Activated gamma-delta T cell treated with Interleukin-2 at 50 U/mL for 16 hours (primary cell): Measurements from ENCODE around the gene ATAD3B.
"Not testable (repeated sequence)": the region's sequence is repeated elsewhere in the genome, so short reads cannot be mapped to it uniquely, and the experiment has no call there.

Source experiments
- DNase-seq: peaks from one replicate; pipeline ENCODE4 v3.0.0-alpha.2; 2020

Gene ATAD3B

DNA sequence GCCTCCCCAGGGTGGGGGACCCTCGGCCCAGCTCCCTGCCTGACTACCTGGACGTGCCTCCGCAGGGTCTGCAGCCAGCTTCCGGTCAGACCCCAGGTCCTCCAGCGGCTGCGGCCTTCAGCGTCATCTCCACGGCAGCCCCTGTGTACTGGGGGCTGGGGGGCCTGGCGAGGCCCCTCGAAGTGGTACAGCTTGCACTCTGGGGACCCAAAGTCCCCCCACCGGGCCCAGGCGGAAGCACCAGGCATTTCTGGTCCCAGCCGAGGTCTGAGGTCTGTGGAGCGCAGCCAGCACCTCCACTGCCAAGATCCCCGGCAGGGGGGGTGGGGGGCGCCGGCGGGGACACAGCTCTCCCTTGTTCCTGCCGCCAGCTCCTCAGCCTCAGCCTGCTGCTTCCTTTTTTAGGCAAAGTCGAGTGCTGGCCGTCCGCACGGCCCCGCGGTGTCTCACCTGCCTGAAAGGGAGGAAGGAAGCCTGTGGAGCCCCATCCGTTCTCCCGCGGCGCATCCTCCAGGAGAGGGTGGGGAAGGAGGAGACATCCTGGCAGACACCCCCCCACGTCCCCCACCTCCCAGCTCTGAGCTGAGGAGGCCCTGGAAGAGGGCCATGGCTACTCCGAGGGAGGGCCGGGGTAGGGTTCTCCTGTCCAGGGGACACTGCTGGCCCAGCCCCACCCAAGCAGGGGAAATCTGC lies 37.3 kb upstream of the ATAD3B start:
- no peak for DNase-seq

DNA sequence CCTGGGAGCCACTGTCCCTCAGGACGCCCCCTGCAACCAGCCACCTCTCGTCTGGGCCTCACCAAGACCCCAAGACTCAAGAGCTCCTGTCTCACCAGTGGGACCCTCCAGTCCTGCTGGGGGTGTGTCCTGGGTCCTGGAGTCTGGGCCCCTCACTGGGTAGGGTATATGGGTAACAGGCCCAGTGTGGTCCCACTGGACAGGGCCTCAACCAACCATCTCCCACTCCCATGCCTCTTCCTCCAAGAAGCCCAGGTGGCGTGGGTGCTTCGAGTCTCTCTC lies 36.8 kb upstream of the ATAD3B start:
- DNase-seq, result no peak

DNA sequence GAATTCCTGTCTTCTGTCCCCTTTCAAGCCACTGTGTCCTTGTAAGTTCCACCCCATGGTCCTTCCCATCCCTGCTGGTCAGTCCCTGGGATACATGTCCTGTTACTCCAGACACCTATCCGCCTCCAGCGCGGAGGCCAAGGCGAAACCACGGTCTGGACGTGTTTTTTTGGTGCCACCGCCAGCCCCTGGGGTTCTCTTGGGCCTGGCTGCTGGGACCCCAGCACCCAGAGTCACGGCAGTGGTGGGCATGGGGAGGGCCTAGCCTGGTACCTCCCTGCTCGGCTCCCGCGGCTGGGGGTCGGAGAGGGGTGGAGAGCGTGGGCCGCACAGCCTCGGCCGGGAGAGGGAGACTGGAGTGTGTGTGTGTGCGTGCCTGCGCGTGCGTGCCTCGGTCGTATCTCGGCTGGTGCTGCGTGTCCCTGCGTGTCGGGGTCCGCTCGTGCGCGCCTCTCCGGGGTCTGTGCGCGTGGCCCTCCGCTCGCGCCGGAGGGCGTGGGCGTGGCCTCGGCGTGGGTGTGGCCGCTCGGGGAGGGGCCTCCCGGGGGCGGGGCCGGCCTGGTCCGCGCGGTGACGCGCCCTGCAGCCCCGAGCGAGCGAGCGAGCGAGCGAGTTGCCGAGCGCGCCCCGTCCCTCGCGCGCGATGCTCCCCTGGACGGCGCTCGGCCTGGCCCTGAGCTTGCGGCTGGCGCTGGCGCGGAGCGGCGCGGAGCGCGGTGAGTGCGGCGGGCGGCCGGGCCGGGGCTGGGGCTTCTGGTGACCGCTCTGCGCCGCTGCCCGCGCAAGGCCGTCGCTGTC lies 36.3 kb upstream of the ATAD3B start, which contains the start of gene VWA1:
VWA1 (plus strand) TSS at position 585 of the 798 bp plus-strand sequence; CDS start at position 644, 59 bp downstream.
- peak; percentile 48 for DNase-seq

DNA sequence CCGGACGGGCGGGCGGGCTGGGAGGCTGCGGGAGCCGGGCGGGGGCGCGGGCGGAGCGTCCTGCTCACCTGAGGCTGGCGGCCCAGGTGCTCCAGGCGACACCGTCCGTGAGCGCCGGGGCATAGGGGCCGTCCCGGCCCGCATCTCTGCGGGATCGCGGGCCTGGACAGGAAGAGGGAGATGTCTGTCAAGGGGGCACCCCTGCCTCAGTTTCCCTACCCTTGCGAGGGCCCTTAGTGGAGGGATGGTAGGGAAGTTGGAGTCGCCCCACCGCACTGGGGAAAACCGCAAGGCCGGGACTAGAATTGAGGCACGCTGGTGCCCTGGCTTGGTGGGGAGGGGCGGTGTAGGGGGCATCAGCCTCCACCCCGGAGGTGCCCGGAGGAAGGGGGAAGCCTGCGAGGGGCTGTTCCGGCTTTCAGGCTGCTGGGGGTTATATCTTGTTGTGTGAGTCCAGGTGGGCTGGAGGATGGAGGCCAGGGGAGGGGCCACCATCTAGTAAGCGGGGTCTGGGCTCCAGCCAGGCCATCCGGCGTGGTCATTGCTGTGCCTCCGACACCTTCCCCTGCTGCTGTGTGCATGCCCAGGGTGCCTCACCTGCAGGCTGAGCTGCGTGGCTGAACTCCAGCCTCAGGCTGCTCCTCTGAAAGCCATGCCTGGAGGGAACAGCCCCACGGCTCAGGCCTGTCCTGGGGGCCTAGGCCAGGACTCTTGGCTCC lies 35.5 kb upstream of the ATAD3B start:
- no peak for DNase-seq

DNA sequence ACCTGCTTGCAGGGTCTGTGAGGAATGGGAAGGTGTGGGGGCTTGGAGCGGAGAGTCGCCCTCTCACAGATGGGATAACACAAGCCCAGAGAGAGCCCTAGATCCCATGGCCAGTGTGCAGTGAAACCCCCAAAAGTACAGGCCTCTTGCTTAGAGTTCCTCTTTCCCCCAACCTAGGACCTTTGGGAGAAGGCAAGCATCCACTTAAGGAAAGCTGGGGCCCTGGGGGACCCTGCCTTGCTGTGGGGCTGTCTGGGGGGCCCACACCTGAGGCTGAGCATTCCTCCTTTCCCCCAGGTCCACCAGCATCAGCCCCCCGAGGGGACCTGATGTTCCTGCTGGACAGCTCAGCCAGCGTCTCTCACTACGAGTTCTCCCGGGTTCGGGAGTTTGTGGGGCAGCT lies 34.9 kb upstream of the ATAD3B start:
- no peak for DNase-seq

DNA sequence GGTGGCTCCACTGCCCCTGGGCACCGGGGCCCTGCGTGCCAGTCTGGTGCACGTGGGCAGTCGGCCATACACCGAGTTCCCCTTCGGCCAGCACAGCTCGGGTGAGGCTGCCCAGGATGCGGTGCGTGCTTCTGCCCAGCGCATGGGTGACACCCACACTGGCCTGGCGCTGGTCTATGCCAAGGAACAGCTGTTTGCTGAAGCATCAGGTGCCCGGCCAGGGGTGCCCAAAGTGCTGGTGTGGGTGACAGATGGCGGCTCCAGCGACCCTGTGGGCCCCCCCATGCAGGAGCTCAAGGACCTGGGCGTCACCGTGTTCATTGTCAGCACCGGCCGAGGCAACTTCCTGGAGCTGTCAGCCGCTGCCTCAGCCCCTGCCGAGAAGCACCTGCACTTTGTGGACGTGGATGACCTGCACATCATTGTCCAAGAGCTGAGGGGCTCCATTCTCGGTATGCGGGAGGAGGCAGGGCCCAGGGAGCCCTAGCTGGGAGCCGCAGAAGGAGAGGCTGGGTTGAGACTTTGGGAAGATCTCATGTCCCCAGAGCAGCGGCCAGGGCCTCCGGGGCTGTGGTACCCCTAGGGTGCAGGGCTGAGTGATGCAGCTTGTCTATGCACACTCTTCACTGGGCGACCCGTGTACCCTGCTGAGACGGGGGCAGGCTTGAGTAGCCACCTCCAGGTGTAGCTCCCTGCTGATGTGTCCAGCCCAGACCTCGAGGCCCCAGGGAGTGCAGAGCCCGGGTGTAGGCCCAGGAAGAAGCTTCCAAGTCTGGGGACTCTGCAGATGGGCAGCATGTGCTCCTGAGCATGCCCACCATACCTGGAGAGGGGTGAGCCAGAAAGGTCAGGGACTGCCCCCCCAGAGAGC lies 34.3 kb upstream of the ATAD3B start:
- no peak for DNase-seq

DNA sequence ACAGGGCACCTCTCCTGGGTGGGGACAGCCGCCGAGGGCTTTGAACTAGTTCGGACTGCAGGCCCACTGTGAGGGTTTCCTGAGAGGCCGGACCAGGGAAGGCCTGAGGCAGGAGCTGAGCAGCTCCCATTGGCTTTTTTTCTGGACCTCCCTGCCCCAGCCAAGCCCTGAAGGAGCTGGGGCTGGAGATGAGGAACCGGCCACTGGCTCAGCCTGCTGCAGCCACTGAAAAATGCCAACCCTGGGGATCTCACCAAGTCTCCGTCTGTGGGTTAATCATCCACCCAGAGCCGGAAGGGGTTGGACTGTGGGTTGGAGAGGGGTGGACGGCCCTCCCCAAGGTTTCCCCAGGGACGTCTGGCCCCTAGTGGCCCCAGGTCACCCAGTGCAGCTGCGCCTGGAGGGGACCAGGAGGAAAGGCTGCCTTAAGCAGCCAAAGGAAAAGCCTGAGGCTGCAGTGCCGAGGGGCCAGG lies 33.6 kb upstream of the ATAD3B start:
- DNase-seq, result no peak

DNA sequence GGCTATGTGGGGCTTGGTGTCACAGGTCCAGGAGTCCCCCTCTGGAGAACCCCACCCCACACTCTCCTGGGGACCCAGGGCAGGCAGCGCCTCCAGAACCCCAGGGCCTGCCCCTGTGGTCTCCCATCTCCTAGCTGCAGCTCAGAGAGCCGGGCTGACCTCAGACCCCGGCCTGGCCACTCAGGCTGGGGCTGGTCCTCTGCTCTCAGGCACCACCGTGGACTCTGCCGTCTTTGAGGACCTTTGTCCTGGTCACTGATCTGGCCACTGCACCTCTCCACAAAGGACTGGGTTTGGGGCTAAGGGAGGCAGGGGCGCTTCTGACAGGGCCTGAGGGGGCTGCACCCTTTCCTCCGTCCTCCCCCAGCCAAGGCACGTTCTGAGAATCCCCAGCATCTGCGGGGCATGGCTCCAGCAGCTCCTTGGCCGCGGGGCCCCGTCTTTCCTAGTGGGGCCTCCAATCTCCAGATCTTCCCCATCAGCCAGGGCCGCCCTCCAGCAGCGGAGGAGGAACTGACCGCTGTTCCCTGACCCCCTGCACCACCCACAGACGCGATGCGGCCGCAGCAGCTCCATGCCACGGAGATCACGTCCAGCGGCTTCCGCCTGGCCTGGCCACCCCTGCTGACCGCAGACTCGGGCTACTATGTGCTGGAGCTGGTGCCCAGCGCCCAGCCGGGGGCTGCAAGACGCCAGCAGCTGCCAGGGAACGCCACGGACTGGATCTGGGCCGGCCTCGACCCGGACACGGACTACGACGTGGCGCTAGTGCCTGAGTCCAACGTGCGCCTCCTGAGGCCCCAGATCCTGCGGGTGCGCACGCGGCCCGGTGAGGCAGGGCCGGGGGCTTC lies 32.8 kb upstream of the ATAD3B start:
- DNase-seq, result no peak

DNA sequence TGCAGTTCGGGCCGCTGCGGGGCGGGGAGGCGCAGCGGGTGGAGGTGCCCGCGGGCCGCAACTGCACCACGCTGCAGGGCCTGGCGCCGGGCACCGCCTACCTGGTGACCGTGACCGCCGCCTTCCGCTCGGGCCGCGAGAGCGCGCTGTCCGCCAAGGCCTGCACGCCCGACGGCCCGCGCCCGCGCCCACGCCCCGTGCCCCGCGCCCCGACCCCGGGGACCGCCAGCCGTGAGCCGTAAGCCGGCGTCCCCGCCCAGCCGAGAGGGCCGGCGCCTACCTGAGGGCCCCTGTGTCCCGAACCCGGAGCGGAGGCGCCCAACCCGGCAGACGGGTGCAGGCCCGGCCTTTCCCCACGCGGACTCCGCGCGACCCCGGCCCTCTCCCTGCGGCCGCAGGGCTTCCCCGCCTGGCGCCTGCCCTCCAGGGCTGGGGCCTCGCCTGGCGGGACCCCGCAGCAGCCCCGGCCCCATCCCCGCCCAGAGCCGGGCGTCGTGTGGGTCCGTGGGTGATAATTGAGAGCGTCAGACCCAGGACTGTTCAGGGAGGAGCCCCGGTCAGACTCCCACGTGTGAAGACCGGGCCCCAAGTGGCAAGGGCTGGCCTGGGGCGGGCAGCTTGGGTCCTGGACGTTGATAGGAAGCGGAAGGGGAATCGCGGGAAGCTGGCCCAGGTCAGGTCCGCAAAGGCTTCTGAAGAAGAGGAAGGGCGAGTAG lies 31.9 kb upstream of the ATAD3B start:
- DNase-seq, result no peak

DNA sequence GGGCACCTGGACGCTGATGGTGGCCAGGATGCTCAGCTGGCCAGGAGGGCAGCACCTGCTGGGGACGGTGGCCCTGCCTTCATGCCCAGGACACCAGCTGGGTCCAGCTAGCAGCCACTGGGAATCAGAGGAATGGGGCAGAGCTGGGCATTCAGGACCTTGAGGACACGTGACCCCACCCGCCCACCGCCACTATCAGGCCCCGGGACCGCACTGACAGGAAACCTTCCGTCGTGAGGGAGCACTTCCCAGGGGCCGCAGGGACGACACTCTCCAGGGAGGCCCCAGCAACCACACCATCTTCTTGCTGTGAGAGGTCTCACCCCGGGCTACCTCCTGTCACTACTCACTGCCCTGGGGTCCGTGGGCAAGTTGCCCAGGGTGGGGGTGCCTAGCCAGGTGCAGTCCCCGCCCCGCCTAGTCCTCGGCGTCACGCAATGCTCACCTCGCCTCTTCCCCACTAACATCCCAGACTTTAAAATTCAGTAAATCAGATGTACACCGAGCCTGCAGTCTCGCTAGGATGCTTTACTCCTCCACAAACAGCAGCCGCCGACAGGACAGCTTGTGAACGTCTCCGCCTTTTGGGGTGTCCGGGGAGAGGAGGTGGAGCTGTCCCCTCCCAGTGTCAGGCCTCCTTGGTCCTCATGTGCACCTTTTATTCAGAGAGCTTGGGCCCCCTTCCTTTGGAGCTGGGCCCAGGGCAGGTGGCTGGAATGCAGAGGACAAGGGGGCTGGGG lies 31.1 kb upstream of the ATAD3B start:
- no peak for DNase-seq

DNA sequence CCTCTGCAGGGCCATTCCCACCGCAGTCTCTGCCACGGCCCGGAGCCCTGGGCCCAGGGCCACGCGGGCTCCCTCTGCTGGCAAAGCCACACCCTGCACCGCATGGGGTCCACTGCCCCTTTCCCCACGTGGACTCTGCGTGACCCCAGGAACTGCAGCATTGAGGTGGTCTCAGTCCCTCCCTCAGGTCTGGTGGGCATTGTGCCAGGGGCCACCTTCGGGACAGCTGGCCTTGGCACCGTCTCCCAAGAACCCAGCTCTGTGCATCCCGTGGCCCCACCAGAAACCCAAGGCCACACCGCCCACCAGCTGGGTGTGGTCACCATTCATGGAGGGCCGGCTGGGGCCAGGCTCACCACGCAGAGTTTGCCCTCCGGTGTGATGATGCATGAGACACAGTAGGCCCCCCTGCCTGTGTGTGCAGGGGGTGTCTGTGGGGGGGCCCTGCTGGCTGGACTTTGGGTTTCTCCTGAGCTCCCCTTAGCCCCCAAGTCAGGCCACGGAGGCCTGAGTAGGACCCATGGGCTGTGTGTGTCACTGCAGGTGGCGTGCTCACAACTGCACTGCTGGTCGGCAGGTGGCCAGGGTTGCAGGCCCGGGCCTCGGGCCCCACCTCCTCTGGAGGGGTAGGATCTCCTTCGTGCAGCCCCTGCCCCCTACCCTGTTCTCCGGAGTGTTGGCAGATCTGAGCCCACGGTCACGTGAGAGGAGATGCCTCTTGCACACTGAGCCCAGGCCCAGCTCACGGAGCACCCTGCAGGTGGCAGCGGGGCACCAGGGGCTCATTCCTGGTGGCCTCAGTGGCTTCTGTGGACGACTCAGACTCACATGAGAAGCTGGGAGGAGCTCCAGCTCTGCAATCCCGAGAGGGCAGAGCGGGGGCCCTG lies 30.3 kb upstream of the ATAD3B start:
- peak; percentile 52 for DNase-seq

DNA sequence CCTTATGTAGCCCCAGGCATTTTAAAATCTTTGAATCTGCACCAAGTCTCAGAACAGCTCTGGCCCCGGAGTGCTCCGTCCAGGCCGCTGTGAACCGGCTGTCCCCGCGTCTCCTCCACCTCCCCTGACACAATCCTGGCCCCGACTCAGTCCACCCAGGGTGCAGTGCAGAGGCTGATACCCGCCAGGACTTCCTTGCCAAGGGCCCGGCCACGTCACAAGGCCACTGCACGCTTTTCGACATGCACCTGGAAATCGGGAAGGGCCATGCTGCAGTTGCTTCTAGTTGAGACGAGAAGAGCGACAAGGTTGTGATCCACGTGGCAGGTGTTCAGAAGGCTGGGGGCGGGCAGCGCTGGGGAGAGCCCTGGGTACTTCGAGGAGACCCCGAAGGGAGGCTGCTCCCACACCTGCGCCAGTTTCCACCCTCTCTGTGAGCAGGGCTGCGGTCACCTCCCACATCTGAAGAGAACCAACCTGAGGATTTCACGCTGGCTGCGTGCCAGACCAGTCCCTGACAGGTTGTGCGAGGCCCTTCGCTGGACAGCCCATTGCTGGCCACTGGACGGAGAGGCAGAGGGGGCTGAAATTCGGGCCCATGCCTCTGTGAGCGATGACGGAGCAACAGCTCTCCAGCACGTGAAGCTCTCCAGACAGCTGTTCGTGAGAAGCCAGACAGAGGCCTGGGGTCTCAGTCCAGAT lies 29.3 kb upstream of the ATAD3B start:
- no peak for DNase-seq

DNA sequence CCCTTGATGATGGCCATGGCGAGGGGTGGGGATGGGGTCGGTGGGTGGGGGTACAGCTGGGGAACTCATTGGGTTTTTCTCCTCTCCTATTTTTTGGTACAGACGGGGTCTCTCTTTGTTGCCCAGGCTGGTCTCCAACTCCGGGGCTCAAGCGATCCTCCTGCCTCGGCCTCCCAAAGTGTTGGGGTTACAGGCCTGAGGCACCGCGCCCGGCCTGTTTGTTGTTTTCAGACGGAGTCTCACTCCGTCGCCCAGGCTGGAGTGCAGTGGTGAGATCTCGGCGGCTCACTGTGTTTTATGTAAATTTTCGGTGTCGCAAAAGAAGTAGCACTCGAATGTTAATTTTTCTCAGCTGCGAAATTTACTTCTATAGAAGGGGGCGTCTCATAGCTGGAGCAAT lies 24.9 kb upstream of the ATAD3B start:
- not testable (repeated sequence) for DNase-seq

DNA sequence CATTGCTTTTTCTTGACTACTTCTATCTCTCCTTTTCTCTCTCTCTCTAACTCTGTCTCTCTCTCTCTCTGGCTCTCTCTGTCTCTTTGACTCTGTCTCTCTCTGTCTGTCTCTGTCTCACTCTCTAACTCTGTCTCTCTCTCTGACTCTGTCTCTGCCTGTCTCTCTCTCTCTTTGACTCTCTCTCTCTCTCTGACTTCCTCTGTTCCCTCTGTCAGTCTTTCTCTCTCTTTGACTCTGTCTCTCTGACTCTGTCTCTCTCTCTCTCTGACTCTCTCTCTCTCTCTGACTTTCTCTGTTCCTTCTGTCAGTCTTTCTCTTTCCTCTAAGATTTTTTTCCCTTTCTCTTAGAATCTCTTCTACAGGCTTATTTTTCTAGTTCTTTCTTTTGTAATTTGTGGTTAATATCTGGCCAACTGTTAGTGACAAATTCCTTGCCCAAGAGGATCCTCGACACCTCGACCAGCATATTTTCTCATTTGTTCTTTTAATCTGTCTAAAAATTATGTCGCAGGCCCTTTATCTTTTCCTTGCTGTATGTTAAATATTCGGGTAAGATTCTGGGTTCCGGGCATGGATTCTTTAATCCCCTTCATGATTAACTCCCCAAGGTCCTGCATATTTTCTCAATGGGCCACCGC lies 22.3 kb upstream of the ATAD3B start, which contains the start of gene ATAD3C:
ATAD3C (plus strand) TSS at position 591 of the 641 bp plus-strand sequence. CDS start 995 bp downstream, outside the sequence.
- no peak for DNase-seq

DNA sequence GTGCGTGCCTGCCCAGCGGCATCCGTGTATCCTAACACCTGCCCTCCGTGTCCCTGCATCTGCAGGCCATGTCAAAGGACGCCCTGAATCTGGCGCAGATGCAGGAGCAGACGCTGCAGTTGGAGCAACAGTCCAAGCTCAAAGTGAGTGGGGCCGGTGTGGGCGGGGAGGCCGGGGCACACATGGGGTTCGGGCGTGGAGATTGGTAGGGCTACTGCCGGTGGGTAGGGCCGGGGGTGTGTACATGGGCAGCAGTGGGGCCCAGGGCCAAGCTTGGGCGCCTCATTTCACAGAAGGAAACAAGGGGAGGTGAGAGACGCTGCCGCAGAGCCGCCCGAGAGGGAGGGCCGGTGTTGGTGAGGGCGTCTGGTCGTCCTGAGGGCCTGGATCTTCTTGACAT lies 20.9 kb upstream of the ATAD3B start:
- DNase-seq, result not testable (repeated sequence)

DNA sequence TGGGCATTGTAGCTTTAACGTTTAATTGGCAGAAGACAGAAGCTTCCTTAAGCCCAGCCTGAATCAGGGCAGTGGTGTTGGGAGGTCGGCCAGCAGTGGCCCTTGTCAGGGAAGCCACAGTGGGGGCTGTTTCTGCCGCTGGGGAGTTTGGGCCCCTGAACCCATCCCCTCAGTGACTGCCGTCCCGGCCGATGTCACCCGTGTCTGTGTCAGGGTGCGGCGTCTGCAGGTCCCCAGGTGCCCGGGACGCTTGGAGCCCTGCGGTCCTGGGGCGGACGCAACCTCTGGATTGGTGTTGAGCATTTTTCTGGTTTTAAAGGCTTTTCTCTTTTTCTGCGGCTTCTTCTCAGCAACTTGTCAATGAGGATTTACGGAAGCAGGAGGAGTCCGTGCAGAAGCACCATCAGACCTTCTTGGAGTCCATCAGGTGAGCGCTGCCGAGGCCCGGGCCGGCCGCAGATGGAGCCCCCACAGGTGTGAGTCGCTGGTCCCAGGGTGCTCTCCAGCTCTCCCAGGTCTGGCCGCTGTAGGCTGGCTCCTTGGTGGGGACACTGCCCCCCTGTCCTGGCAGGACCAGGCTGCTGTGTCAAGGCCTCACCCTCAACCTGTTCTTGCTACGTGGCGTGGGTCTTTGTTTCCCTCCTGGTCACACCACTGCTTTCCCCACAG lies 19.7 kb upstream of the ATAD3B start:
- DNase-seq, result no peak

DNA sequence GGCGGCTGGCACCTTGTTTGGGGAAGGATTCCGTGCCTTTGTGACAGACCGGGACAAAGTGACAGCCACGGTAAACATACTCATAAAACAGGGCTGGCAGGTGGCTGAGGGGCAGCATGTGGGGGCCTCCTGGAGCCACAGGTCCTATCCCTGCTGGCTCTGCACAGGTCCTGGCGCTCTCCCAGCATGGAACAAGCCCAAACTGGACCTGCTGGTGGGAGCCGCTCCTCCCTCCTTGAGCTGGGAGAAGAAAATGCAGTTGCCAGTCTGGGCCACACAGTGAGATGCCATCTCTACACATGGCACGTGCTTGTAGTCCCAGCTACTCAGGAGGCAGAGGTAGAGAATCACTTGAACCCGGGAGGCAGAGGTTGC lies 19.2 kb upstream of the ATAD3B start:
- not testable (repeated sequence) for DNase-seq
